Gastrocnemius medialis (tissue), 4 donors: Measurements from ENCODE around the gene COMMD8.

Source experiments
- CTCF ChIP-seq, 5 experiments: fragments of 450-650 bp in 3 of 5; fragments of 200-600 bp in 2 of 5; sonication (generic) in 2 of 5; IDR thresholded peaks in 4 of 5; conservative IDR thresholded peaks in 1 of 5; 1 replicate in 4 of 5; 2 replicates in 1 of 5; pipeline ENCODE4 v1.5.1; 2016 to 2019; ENCODE audit warnings: antibody characterized with exemption in 5 of 5, mild to moderate bottlenecking in 3 of 5, moderate library complexity in 3 of 5
- POLR2A ChIP-seq, 2 donors: fragments of 450-650 bp; IDR thresholded peaks; one replicate each; pipeline ENCODE4 v1.6.1; 2017; ENCODE audit warnings: antibody characterized with exemption in 2 of 2, mild to moderate bottlenecking in 2 of 2, moderate library complexity in 2 of 2

- TF ChIP-seq CTCF (IDR thresholded peaks at IDR 0.05 in 4 of 5, conservative IDR thresholded peaks at IDR 0.05 in 1 of 5) (no peak), POLR2A (IDR thresholded peaks at IDR 0.05) (no peak)
Measured at GRCh38 chr4:47485768-47486167, 22.3 kb upstream of the COMMD8 start.
